HepG2 (cell line): Measurements from ENCODE around the gene INPP5K. TPM values are rescaled to one million over a fixed set of nuclear protein-coding genes. Genes with fewer than 3 reads are reported as not detected.

Source experiments
- FOXP4 ChIP-seq: sonication (generic); formaldehyde crosslinking; IDR thresholded peaks from 2 replicates; pipeline ENCODE4 v1.4.0; 2020; ENCODE audit warnings: missing genetic modification reagents
- KMT2A ChIP-seq: sonication (generic); formaldehyde crosslinking; IDR thresholded peaks from 2 replicates; pipeline ENCODE4 v1.4.0; 2020; ENCODE audit warnings: missing genetic modification reagents
- RXRB ChIP-seq: IDR thresholded peaks from 2 replicates; pipeline ENCODE4 v1.6.1; 2016; ENCODE audit warnings: borderline replicate concordance, missing genetic modification reagents, missing compliant biosample characterization
- SAFB2 ChIP-seq: sonication (generic); formaldehyde crosslinking; IDR thresholded peaks from 2 replicates; pipeline ENCODE4 v1.5.1; 2020; ENCODE audit warnings: missing genetic modification reagents, low read depth, mild to moderate bottlenecking, borderline replicate concordance
- ZNF687 ChIP-seq: sonication (generic); formaldehyde crosslinking; IDR thresholded peaks from 2 replicates; pipeline ENCODE4 v1.5.1; 2020; ENCODE audit warnings: mild to moderate bottlenecking, missing genetic modification reagents, moderate library complexity
- ZNF800 ChIP-seq: sonication (generic); formaldehyde crosslinking; IDR thresholded peaks from 2 replicates; pipeline ENCODE4 v1.4.0; 2020; ENCODE audit warnings: missing genetic modification reagents
- polyA plus RNA-seq, 8 experiments: library from polyadenylated mRNA; depleted of rRNA in 3 of 8; stranded (reverse) in 7 of 8; unstranded in 1 of 8; fragments of >200 nt; fragmentation: Illumina TruSeq in 4 of 8; extraction: Trizol in 4 of 8; gene quantifications; 2 replicates each; pipeline versions ENCODE4 v1.2.1 to v1.2.3, GENCODE V29; 2011 to 2016; ENCODE audit warnings: low read depth in 4 of 8, missing spikeins in 1 of 8, mixed read lengths in 1 of 8; ENCODE audit not compliant: insufficient read depth in 1 of 8
- total RNA-seq, 5 experiments: library from RNA; depleted of rRNA; stranded (reverse); fragments of >200 nt; fragmentation: Illumina TruSeq; extraction: Trizol; gene quantifications; 2 replicates each; pipeline ENCODE4 v1.2.3, GENCODE V29; 2016; ENCODE audit warnings: low read depth in 1 of 5
- TF ChIP-seq, protein P1 (sequence below): sonication (generic); formaldehyde crosslinking; IDR thresholded peaks from 2 replicates; pipeline ENCODE4 v1.4.0; 2020; ENCODE audit warnings: missing genetic modification reagents, borderline replicate concordance
- TF ChIP-seq, protein P2 (sequence below): sonication (generic); formaldehyde crosslinking; IDR thresholded peaks from 2 replicates; pipeline ENCODE4 v1.4.0; 2020; ENCODE audit warnings: missing genetic modification reagents
- TF ChIP-seq, protein P3 (sequence below): IDR thresholded peaks from 2 replicates; pipeline ENCODE4 v1.6.1; 2018; ENCODE audit warnings: missing genetic modification reagents, mild to moderate bottlenecking, missing compliant biosample characterization

INPP5K gene
- total and polyA plus RNA-seq, 2 of the 13 experiments (the other 11 are each of a cell fraction or from before 2014, with no cell fraction given), result 4.8 to 9.6 TPM

- TF ChIP-seq FOXP4 (CRISPR knock-in tag) (0 out of 2 replicates have a peak, but pooled peaks have one; percentile 3), KMT2A (CRISPR knock-in tag) (peak; percentile 77; the same call in 1 of the 2 replicates), ZNF800 (no peak), RXRB (CRISPR knock-in tag) (peak; percentile 49; the same call in 1 of the 2 replicates), SAFB2 (peak; percentile 88; the same call in 1 of the 2 replicates), ZNF687 (CRISPR knock-in tag) (peak; percentile 95)
- TF ChIP-seq, protein P1, sequence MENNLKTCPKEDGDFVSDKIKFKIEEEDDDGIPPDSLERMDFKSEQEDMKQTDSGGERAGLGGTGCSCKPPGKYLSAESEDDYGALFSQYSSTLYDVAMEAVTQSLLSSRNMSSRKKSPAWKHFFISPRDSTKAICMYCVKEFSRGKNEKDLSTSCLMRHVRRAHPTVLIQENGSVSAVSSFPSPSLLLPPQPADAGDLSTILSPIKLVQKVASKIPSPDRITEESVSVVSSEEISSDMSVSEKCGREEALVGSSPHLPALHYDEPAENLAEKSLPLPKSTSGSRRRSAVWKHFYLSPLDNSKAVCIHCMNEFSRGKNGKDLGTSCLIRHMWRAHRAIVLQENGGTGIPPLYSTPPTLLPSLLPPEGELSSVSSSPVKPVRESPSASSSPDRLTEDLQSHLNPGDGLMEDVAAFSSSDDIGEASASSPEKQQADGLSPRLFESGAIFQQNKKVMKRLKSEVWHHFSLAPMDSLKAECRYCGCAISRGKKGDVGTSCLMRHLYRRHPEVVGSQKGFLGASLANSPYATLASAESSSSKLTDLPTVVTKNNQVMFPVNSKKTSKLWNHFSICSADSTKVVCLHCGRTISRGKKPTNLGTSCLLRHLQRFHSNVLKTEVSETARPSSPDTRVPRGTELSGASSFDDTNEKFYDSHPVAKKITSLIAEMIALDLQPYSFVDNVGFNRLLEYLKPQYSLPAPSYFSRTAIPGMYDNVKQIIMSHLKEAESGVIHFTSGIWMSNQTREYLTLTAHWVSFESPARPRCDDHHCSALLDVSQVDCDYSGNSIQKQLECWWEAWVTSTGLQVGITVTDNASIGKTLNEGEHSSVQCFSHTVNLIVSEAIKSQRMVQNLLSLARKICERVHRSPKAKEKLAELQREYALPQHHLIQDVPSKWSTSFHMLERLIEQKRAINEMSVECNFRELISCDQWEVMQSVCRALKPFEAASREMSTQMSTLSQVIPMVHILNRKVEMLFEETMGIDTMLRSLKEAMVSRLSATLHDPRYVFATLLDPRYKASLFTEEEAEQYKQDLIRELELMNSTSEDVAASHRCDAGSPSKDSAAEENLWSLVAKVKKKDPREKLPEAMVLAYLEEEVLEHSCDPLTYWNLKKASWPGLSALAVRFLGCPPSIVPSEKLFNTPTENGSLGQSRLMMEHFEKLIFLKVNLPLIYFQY (CRISPR knock-in tag), result peak; percentile 88; the same call in 1 of the 2 replicates
- TF ChIP-seq, protein P2, sequence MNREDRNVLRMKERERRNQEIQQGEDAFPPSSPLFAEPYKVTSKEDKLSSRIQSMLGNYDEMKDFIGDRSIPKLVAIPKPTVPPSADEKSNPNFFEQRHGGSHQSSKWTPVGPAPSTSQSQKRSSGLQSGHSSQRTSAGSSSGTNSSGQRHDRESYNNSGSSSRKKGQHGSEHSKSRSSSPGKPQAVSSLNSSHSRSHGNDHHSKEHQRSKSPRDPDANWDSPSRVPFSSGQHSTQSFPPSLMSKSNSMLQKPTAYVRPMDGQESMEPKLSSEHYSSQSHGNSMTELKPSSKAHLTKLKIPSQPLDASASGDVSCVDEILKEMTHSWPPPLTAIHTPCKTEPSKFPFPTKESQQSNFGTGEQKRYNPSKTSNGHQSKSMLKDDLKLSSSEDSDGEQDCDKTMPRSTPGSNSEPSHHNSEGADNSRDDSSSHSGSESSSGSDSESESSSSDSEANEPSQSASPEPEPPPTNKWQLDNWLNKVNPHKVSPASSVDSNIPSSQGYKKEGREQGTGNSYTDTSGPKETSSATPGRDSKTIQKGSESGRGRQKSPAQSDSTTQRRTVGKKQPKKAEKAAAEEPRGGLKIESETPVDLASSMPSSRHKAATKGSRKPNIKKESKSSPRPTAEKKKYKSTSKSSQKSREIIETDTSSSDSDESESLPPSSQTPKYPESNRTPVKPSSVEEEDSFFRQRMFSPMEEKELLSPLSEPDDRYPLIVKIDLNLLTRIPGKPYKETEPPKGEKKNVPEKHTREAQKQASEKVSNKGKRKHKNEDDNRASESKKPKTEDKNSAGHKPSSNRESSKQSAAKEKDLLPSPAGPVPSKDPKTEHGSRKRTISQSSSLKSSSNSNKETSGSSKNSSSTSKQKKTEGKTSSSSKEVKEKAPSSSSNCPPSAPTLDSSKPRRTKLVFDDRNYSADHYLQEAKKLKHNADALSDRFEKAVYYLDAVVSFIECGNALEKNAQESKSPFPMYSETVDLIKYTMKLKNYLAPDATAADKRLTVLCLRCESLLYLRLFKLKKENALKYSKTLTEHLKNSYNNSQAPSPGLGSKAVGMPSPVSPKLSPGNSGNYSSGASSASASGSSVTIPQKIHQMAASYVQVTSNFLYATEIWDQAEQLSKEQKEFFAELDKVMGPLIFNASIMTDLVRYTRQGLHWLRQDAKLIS (CRISPR knock-in tag), result no peak
- TF ChIP-seq, protein P3, sequence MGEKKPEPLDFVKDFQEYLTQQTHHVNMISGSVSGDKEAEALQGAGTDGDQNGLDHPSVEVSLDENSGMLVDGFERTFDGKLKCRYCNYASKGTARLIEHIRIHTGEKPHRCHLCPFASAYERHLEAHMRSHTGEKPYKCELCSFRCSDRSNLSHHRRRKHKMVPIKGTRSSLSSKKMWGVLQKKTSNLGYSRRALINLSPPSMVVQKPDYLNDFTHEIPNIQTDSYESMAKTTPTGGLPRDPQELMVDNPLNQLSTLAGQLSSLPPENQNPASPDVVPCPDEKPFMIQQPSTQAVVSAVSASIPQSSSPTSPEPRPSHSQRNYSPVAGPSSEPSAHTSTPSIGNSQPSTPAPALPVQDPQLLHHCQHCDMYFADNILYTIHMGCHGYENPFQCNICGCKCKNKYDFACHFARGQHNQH, result peak; percentile 49; the same call in 1 of the 2 replicates
Observed at GRCh38 chr17:1516388-1517161, at the start of gene INPP5K (continued).
